Vagina (tissue), 2 donors: Measurements from ENCODE around the gene TMEM212.

Experiments
- CTCF ChIP-seq, 3 experiments: fragments of 450-650 bp in 2 of 3; fragments of 200-600 bp in 1 of 3; sonication (generic) in 1 of 3; IDR thresholded peaks; one replicate each; pipeline ENCODE4 v1.5.1; 2017 to 2019; ENCODE audit warnings: antibody characterized with exemption in 3 of 3, mild to moderate bottlenecking in 2 of 3, moderate library complexity in 2 of 3
- POLR2A ChIP-seq, 2 donors: fragments of 450-650 bp; IDR thresholded peaks; one replicate each; pipeline ENCODE4 v1.6.1; 2017; ENCODE audit warnings: antibody characterized with exemption in 2 of 2, mild to moderate bottlenecking in 2 of 2, moderate library complexity in 2 of 2

GRCh38 chr3:171821778-171822358, 21.3 kb upstream of the TMEM212 start:
- no peak for TF ChIP-seq CTCF (IDR thresholded peaks at IDR 0.05)
- TF ChIP-seq POLR2A (IDR thresholded peaks at IDR 0.05): no peak
